Fibroblast of the aortic adventitia (primary cell): ENCODE data around the gene ID4. TPM values are rescaled to one million over a fixed set of nuclear protein-coding genes. Genes with fewer than 3 reads are reported as not detected.

Source experiments
- DNase-seq: peaks from one replicate; pipeline ENCODE4 v3.0.0-alpha.2; 2010; ENCODE audit warnings: low read depth
- H3K4me3 ChIP-seq: 2 replicates; pipeline ENCODE4 v1.5.1; 2011; ENCODE audit warnings: low read depth, mild to moderate bottlenecking, control low read depth, low read length, moderate library complexity
- CTCF ChIP-seq: IDR thresholded peaks from 2 replicates; pipeline ENCODE4 v1.5.1; 2011; ENCODE audit warnings: mild to moderate bottlenecking, low read length, control low read depth, inconsistent platforms; ENCODE audit not compliant: insufficient read depth
- total RNA-seq: library from RNA; depleted of rRNA; stranded (reverse); fragments of >200 nt; gene quantifications from 2 replicates; pipeline ENCODE4 v1.2.3, GENCODE V29; 2012; ENCODE audit warnings: low replicate concordance

Gene ID4
- total RNA-seq: 11.4 and 18.0 TPM in 2 replicates

GRCh38 chr6:19836799-19837510 lies at the start of gene ID4:
Gene ID4 (plus strand): TSS chr6:19837370. CDS start chr6:19837755, 385 bp downstream.
- peak within 1 kb of the TSS; percentile 81 for H3K4me3 ChIP-seq
- TF ChIP-seq CTCF: no peak
- peak; percentile 97 for DNase-seq

DNA sequence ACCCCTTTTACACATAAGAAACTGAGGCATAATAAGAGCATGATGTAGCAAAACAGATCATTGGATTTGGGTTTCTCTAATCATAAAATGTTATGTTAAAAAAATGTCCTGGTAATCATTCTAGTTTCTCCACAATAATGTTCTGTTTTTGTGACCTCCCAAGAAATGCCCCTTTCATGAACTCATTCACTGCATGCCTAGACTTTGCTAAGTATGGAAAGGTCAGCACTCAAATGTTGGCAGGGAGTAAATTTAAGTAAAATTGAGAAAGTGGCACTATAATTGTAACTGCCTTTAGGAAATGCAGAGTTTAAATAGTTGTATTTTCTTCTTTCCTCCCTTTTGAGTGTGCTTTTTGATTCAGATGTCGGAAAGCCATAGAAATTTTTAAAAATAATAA lies 48.5 kb upstream of the ID4 start:
- H3K4me3 ChIP-seq: no peak overlapping the region
- no peak for TF ChIP-seq CTCF
- peak; percentile 48 for DNase-seq

- DNase-seq: peak; percentile 82
- H3K4me3 ChIP-seq: no peak overlapping the region
- TF ChIP-seq CTCF: no peak
Observed at GRCh38 chr6:19789100-19789803, 47.9 kb upstream of the ID4 start.

DNA sequence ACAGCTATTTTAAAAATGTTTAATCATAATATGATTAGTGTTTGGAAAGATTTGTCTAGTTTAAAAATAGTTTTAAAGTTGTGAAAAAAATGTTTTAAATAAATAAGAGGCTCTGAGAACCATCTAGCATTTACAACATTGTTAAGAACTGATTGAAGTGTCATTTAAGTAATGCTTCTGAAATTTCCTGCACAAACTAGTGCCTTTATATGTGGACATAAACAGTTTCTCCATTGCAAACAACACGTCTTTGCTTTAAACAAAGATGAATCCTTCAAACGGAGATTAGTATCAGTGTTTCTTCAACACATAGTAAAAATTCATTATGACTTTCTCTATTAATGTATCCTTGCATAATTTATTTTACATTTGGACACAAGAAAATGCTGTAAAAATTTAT lies 45.9 kb upstream of the ID4 start:
- no peak for TF ChIP-seq CTCF
- no peak overlapping the region for H3K4me3 ChIP-seq
- DNase-seq: no peak

DNA sequence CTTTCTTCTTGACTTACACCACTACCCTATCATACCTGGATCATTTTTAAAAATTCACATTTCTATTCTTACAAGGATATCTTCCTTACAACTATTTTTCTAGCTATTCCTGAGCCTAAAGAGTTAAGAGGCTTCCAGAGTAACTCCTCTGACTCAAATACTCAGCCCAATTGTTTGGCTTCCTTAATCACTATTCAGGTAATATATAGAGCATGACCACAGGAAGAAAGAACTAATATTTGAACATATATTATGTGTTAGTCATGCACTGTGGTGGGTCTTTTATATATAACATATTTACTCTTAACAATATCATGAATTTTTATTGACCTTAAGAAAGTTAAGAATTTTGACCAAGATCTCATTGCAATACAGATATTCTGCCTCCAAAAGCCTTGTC lies 42.0 kb upstream of the ID4 start:
- no peak for TF ChIP-seq CTCF
- no peak overlapping the region for H3K4me3 ChIP-seq
- DNase-seq: no peak

GRCh38 chr6:19796452-19796851 lies 40.7 kb upstream of the ID4 start:
- no peak for DNase-seq
- no peak overlapping the region for H3K4me3 ChIP-seq
- TF ChIP-seq CTCF: no peak
